HCT116 (cell line): ENCODE results near the gene RILPL1. TPM values are rescaled to one million over a fixed set of nuclear protein-coding genes. Genes with fewer than 3 reads are reported as not detected.

Source experiments
- ATAC-seq: fragments of 200-7000 bp; cut with Tn5 transposase; 2 replicates; pipeline ENCODE4 v1.9.1; 2020; ENCODE audit warnings: mild to moderate bottlenecking, moderate library complexity
- BruUV-seq: library from RNA; stranded (reverse); fragments of 400-500 nt; replicated peaks from 2 replicates; lab custom pipeline; 2021; lab: Mats Ljungman, UMichigan
- CTCF ChIA-PET: fragments of 300-600 bp; sonication (Branson Sonifier 250); formaldehyde crosslinking; loops from one replicate; lab custom pipeline; 2021; ENCODE audit warnings: antibody characterized with exemption; lab: Charles Lee
- POLR2A ChIA-PET: fragments of 300-600, 350-600 bp; sonication (Branson Sonifier 250); formaldehyde crosslinking; loops from one replicate; lab custom pipeline; 2021; ENCODE audit warnings: antibody characterized with exemption; lab: Charles Lee
- RAD21 ChIA-PET, 2 experiments: fragments of 300-600 bp; sonication (Branson Sonifier 250); formaldehyde crosslinking; loops; one replicate each; lab custom pipeline; 2023; ENCODE audit warnings: low total read pairs in 2 of 2; ENCODE audit not compliant: uncharacterized antibody in 2 of 2, unreplicated experiment in 2 of 2, low non-redundant PET in 1 of 2; lab: Charles Lee
- DNase-seq: peaks from one replicate; pipeline ENCODE4 v3.0.0-alpha.2; 2010; ENCODE audit warnings: low read depth, low spot score
- H2AFZ ChIP-seq: fragments of 200-600 bp; shearing (Covaris generic), sonication (generic); 2 replicates; pipeline ENCODE4 v1.6.1; 2017; ENCODE audit warnings: low read depth, mixed run types, mixed read lengths, antibody characterized with exemption, low read length; ENCODE audit not compliant: poor library complexity, severe bottlenecking
- H3K27ac ChIP-seq: 2 replicates; pipeline ENCODE4 v1.5.1; 2012; ENCODE audit warnings: low read depth, low read length
- H3K27me3 ChIP-seq: fragments of 200-600 bp; sonication (generic); 2 replicates; pipeline ENCODE4 v1.6.1; 2016; ENCODE audit warnings: mixed run types, low read length, mixed read lengths; ENCODE audit not compliant: insufficient read depth
- H3K36me3 ChIP-seq, 2 experiments: fragments of 200-500 bp in 1 of 2; fragments of 200-600 bp in 1 of 2; sonication (Bioruptor generic) in 1 of 2; sonication (generic) in 1 of 2; 2 replicates each; pipeline versions ENCODE4 v1.5.1 to v1.6.1; 2014 to 2016; ENCODE audit warnings: low read length in 2 of 2, inconsistent platforms in 1 of 2, mixed read lengths in 1 of 2, mixed run types in 1 of 2; ENCODE audit not compliant: insufficient read depth in 2 of 2, control insufficient read depth in 1 of 2
- H3K4me1 ChIP-seq, 2 experiments: fragments of 200-600 bp in 1 of 2; sonication (generic) in 1 of 2; 2 replicates each; pipeline versions ENCODE4 v1.5.1 to v1.6.1; 2012 to 2017; ENCODE audit warnings: low read length in 2 of 2, inconsistent platforms in 1 of 2, mild to moderate bottlenecking in 1 of 2, mixed read lengths in 1 of 2, mixed run types in 1 of 2, moderate library complexity in 1 of 2; ENCODE audit not compliant: insufficient read depth in 2 of 2, control insufficient read depth in 1 of 2
- H3K4me2 ChIP-seq: fragments of 200-600 bp; sonication (generic); 2 replicates; pipeline ENCODE4 v1.6.1; 2017; ENCODE audit warnings: mixed run types, low read length, mixed read lengths
- H3K4me3 ChIP-seq, 2 experiments: fragments of 200-600 bp in 1 of 2; sonication (generic) in 1 of 2; replicated peaks in 1 of 2; 2 replicates each; pipeline ENCODE4 v1.5.1; 2011 to 2016; ENCODE audit warnings: low read length in 2 of 2, control low read depth in 1 of 2, low read depth in 1 of 2, mild to moderate bottlenecking in 1 of 2, mixed read lengths in 1 of 2, mixed run types in 1 of 2
- H3K79me2 ChIP-seq: fragments of 200-600 bp; sonication (generic); 2 replicates; pipeline ENCODE4 v1.6.1; 2017; ENCODE audit warnings: mild to moderate bottlenecking, mixed run types, low read length, moderate library complexity, mixed read lengths; ENCODE audit not compliant: insufficient read depth
- H3K9ac ChIP-seq: fragments of 200-600 bp; sonication (generic); 2 replicates; pipeline ENCODE4 v1.6.1; 2016; ENCODE audit warnings: low read length, mixed read lengths
- H3K9me2 ChIP-seq: fragments of 200-600 bp; sonication (generic), shearing (Covaris generic); 2 replicates; pipeline ENCODE4 v1.6.1; 2017; ENCODE audit warnings: mixed run types, mild to moderate bottlenecking, moderate library complexity; ENCODE audit not compliant: insufficient read depth
- H3K9me3 ChIP-seq, 2 experiments: fragments of 200-500 bp in 1 of 2; fragments of 200-600 bp in 1 of 2; sonication (Bioruptor generic) in 1 of 2; sonication (generic) in 1 of 2; 2 replicates each; pipeline ENCODE4 v1.6.1; 2014 to 2017; ENCODE audit warnings: low read length in 2 of 2, mixed read lengths in 2 of 2, inconsistent platforms in 1 of 2, low read depth in 1 of 2, mild to moderate bottlenecking in 1 of 2, mixed run types in 1 of 2, moderate library complexity in 1 of 2; ENCODE audit not compliant: control insufficient read depth in 1 of 2, insufficient read depth in 1 of 2
- H4K20me1 ChIP-seq: fragments of 200-600 bp; sonication (generic), shearing (Covaris generic); 2 replicates; pipeline ENCODE4 v1.6.1; 2017; ENCODE audit warnings: mixed run types, mild to moderate bottlenecking, moderate library complexity; ENCODE audit not compliant: insufficient read depth
- ATF3 ChIP-seq: IDR thresholded peaks from 2 replicates; pipeline ENCODE4 v1.6.1; 2012
- CBX3 ChIP-seq: IDR thresholded peaks from 2 replicates; pipeline ENCODE4 v1.6.1; 2012; ENCODE audit warnings: low read depth
- CEBPB ChIP-seq: IDR thresholded peaks from 2 replicates; pipeline ENCODE4 v1.6.1; 2012; ENCODE audit warnings: low read depth
- CTCF ChIP-seq, 3 experiments: fragments of 200-600 bp in 1 of 3; sonication (generic) in 1 of 3; IDR thresholded peaks in 2 of 3; conservative IDR thresholded peaks in 1 of 3; 2 replicates each; pipeline ENCODE4 v1.5.1; 2012 to 2017; ENCODE audit warnings: low read depth in 2 of 3, low read length in 2 of 3, antibody characterized with exemption in 1 of 3, borderline replicate concordance in 1 of 3, control low read depth in 1 of 3, mild to moderate bottlenecking in 1 of 3, mixed read lengths in 1 of 3, mixed run types in 1 of 3, moderate library complexity in 1 of 3; ENCODE audit not compliant: insufficient read depth in 1 of 3
- EGR1 ChIP-seq: IDR thresholded peaks from 2 replicates; pipeline ENCODE4 v1.6.1; 2012; ENCODE audit warnings: low read depth
- ELF1 ChIP-seq: IDR thresholded peaks from 2 replicates; pipeline ENCODE4 v1.6.1; 2012; ENCODE audit warnings: low read depth, borderline replicate concordance
- EZH2 ChIP-seq: fragments of 200-600 bp; sonication (generic); IDR thresholded peaks from 2 replicates; pipeline ENCODE4 v1.6.1; 2017; ENCODE audit warnings: antibody characterized with exemption, mixed run types
- EZH2phosphoT487 ChIP-seq: fragments of 200-600 bp; IDR thresholded peaks from 2 replicates; pipeline ENCODE4 v1.6.1; 2018; ENCODE audit warnings: antibody characterized with exemption, borderline replicate concordance
- FOSL1 ChIP-seq: IDR thresholded peaks from 2 replicates; pipeline ENCODE4 v1.6.1; 2012; ENCODE audit warnings: low read depth
- JUND ChIP-seq: IDR thresholded peaks from 2 replicates; pipeline ENCODE4 v1.6.1; 2012
- MAX ChIP-seq: IDR thresholded peaks from 2 replicates; pipeline ENCODE4 v1.6.1; 2012
- POLR2A ChIP-seq: IDR thresholded peaks from 2 replicates; pipeline ENCODE4 v1.7.0; 2011; ENCODE audit warnings: borderline replicate concordance; ENCODE audit not compliant: insufficient read depth, insufficient read length; ENCODE audit errors: extremely low read depth
- POLR2AphosphoS5 ChIP-seq: IDR thresholded peaks from 2 replicates; pipeline ENCODE4 v1.6.1; 2011; ENCODE audit warnings: mild to moderate bottlenecking, low read depth, low read length, moderate library complexity
- RAD21 ChIP-seq: IDR thresholded peaks from 2 replicates; pipeline ENCODE4 v1.6.1; 2012; ENCODE audit warnings: low read depth, mild to moderate bottlenecking
- REST ChIP-seq: IDR thresholded peaks from 2 replicates; pipeline ENCODE4 v1.6.1; 2012; ENCODE audit warnings: low read depth
- SIN3A ChIP-seq: IDR thresholded peaks from 2 replicates; pipeline ENCODE4 v1.6.1; 2012; ENCODE audit warnings: low read depth
- SRF ChIP-seq: IDR thresholded peaks from 2 replicates; pipeline ENCODE4 v1.6.1; 2012; ENCODE audit warnings: low read depth
- TCF7L2 ChIP-seq: IDR thresholded peaks from 2 replicates; pipeline ENCODE4 v1.7.0; 2011; ENCODE audit warnings: borderline replicate concordance, inconsistent platforms; ENCODE audit not compliant: insufficient read depth, insufficient read length; ENCODE audit errors: extremely low read depth
- YY1 ChIP-seq: IDR thresholded peaks from 2 replicates; pipeline ENCODE4 v1.6.1; 2011; ENCODE audit warnings: low read length, low read depth, moderate library complexity, mild to moderate bottlenecking; ENCODE audit not compliant: insufficient replicate concordance; ENCODE audit errors: extremely low read depth
- ZNF274 ChIP-seq: fragments of 200-500 bp; sonication (Bioruptor generic); IDR thresholded peaks from 2 replicates; pipeline ENCODE4 v1.6.1; 2014; ENCODE audit warnings: mild to moderate bottlenecking, low read depth, low read length, inconsistent platforms
- intact Hi-C: fragments of 100-400 bp; cut with micrococcal nuclease; formaldehyde crosslinking; loops from 2 replicates; pipeline ENCODE4 v1.10.0; 2022
- total RNA-seq: library from RNA; stranded (reverse); gene quantifications from one replicate; pipeline ENCODE4 v1.2.1, GENCODE V29; 2021; ENCODE audit not compliant: unreplicated experiment

Gene RILPL1
- total RNA-seq, 1 experiment from 2014 or later: 11.8 TPM

GRCh38 chr12:123444092-123445026, 89.2 kb downstream of the RILPL1 start:
- TF ChIP-seq EGR1 (no peak), JUND (no peak), ZNF274 (no peak), CBX3 (no peak), MAX (no peak), CEBPB (no peak), REST (no peak), EZH2 (no peak), POLR2A (no peak), TCF7L2 (no peak), POLR2AphosphoS5 (no peak), ELF1 (no peak), FOSL1 (no peak), EZH2phosphoT487 (no peak), RAD21 (no peak), CTCF (IDR thresholded peaks at IDR 0.05 in 2 of 3, conservative IDR thresholded peaks at IDR 0.05 in 1 of 3; ENCODE audit: borderline replicate concordance in 1 of 3, insufficient read depth in 1 of 3, low read depth in 2 of 3, low read length in 2 of 3) (no peak), SRF (no peak), YY1 (no peak), SIN3A (no peak), ATF3 (no peak)
- BruUV-seq: no TSS peak
- Histone ChIP-seq H2AFZ (no peak overlapping the region), H3K4me1 (peaks cover 0 to 3% of the 10 kb centered on the region in 2 experiments; a peak in 1 of 4 replicates), H3K9ac (no peak overlapping the region), H3K36me3 (no peaks in the 10 kb centered on the region), H3K27ac (no peak overlapping the region), H3K9me3 (no peaks in the 10 kb centered on the region), H4K20me1 (no peaks in the 10 kb centered on the region), H3K79me2 (no peaks in the 10 kb centered on the region), H3K9me2 (no peaks in the 10 kb centered on the region), H3K4me3 (no peak overlapping the region), H3K27me3 (no peaks in the 10 kb centered on the region), H3K4me2 (no peak overlapping the region)
- CTCF ChIA-PET: no interaction called here
- ATAC-seq: no peak
- intact Hi-C loops: no loop called here
- DNase-seq: no peak
- RAD21 ChIA-PET: no interaction called here
- POLR2A ChIA-PET: no interaction called here
